ENCODE measurements around the gene MZT2A.
"Not testable (repeated sequence)": the region's sequence is repeated elsewhere in the genome, so short reads cannot be mapped to it uniquely, and the experiment has no call there.

The MZT2A gene

GRCh38 chr2:131445896-131446295 lies 46.3 kb downstream of the MZT2A start:
- DNase-seq = no peak

- not testable (repeated sequence) for DNase-seq
These were observed 46.7 kb downstream of the MZT2A start for GRCh38 chr2:131445515-131445797.

- DNase-seq = not testable (repeated sequence)
These were observed 47.3 kb downstream of the MZT2A start for GRCh38 chr2:131444736-131445514.

GRCh38 chr2:131440742-131441468 lies 51.3 kb downstream of the MZT2A start:
- not testable (repeated sequence) for DNase-seq
